Smooth muscle cell (in vitro differentiated cells): ENCODE measurements around the gene KLKB1. TPM values are rescaled to one million over a fixed set of nuclear protein-coding genes. Genes with fewer than 3 reads are reported as not detected.
A peak's percentile ranks its signal among the peaks of the same experiment; 100 is the strongest.

ENCODE experiments used
- DNase-seq: peaks from one replicate; lab custom pipeline; 2025; ENCODE audit not compliant: unreplicated experiment; lab: John Stamatoyannopoulos, UW
- H2AFZ ChIP-seq: fragments of 200-600 bp; sonication (generic); 2 replicates; pipeline ENCODE4 v1.6.0; 2016; ENCODE audit warnings: antibody characterized with exemption, low read depth, mild to moderate bottlenecking
- H3F3A ChIP-seq: fragments of 200-600 bp; sonication (generic); 2 replicates; pipeline ENCODE4 v1.6.0; 2017; ENCODE audit warnings: antibody characterized with exemption, low read depth
- H3K27ac ChIP-seq: fragments of 200-600 bp; sonication (generic); 2 replicates; pipeline ENCODE4 v1.5.1; 2016; ENCODE audit warnings: low read depth, mild to moderate bottlenecking
- H3K27me3 ChIP-seq: fragments of 200-600 bp; sonication (generic); 2 replicates; pipeline ENCODE4 v1.6.1; 2016; ENCODE audit warnings: low read depth, mild to moderate bottlenecking
- H3K36me3 ChIP-seq: fragments of 200-600 bp; sonication (generic); 2 replicates; pipeline ENCODE4 v1.5.1; 2016; ENCODE audit warnings: low read depth
- H3K4me1 ChIP-seq: fragments of 200-600 bp; sonication (generic); 2 replicates; pipeline ENCODE4 v1.5.1; 2016; ENCODE audit warnings: low read depth
- H3K4me2 ChIP-seq: fragments of 200-600 bp; sonication (generic); 2 replicates; pipeline ENCODE4 v1.6.0; 2016; ENCODE audit warnings: mild to moderate bottlenecking
- H3K4me3 ChIP-seq: fragments of 200-600 bp; sonication (generic); 2 replicates; pipeline ENCODE4 v1.5.1; 2016; ENCODE audit warnings: mild to moderate bottlenecking
- H3K79me2 ChIP-seq: fragments of 200-600 bp; sonication (generic); 2 replicates; pipeline ENCODE4 v1.6.0; 2016; ENCODE audit warnings: low read depth, mild to moderate bottlenecking
- H3K9ac ChIP-seq: fragments of 200-600 bp; sonication (generic); 2 replicates; pipeline ENCODE4 v1.6.0; 2016; ENCODE audit warnings: low read depth
- H3K9me3 ChIP-seq: fragments of 200-600 bp; sonication (generic); replicated peaks from 2 replicates; pipeline ENCODE4 v1.5.1; 2016; ENCODE audit warnings: low read depth
- H4K20me1 ChIP-seq: fragments of 200-600 bp; sonication (generic); 2 replicates; pipeline ENCODE4 v1.6.0; 2016; ENCODE audit warnings: low read depth
- WGBS: methylation state at CpG from one replicate; pipeline ENCODE4 v1.1.7; 2016; ENCODE audit warnings: low lambda C conversion rate; 5-methylcytosine and 5-hydroxymethylcytosine counted together
- polyA plus RNA-seq: library from polyadenylated mRNA; unstranded; fragments of >200 nt; fragmentation: Nextera tagmentation; extraction: Ambion mirVana; gene quantifications from 2 replicates; pipeline ENCODE4 v1.2.1, GENCODE V29; 2016
- total RNA-seq: library from RNA; depleted of rRNA; stranded (reverse); fragments of >200 nt; gene quantifications from 2 replicates; pipeline ENCODE4 v1.2.3, GENCODE V29; 2014
- TF ChIP-seq, protein P1 (sequence below): fragments of 200-600 bp; sonication (generic); IDR thresholded peaks from 2 replicates; pipeline ENCODE4 v1.5.1; 2017; ENCODE audit warnings: borderline replicate concordance, mild to moderate bottlenecking, antibody characterized with exemption; ENCODE audit not compliant: insufficient read depth, poor library complexity, severe bottlenecking

The KLKB1 gene
- total and polyA plus RNA-seq, 2 experiments from 2014 or later: not detected

GRCh38 chr4:186191200-186192065, 35.9 kb upstream of the KLKB1 start, which contains the start of gene CYP4V2:
Gene CYP4V2 (plus strand): TSS chr4:186191567. CDS start chr4:186191824, 257 bp downstream.
- Histone ChIP-seq H3K36me3 (no peaks in the 10 kb centered on the region), H3K27ac (peak within 1 kb of the TSS; percentile 50), H3K79me2 (no peaks in the 10 kb centered on the region), H2AFZ (peak within 1 kb of the TSS; percentile 100), H3K4me3 (peak within 1 kb of the TSS; percentile 99), H3K9me3 (no peaks in the 10 kb centered on the region), H4K20me1 (no peaks in the 10 kb centered on the region), H3K4me1 (peaks cover 11% of the 10 kb centered on the region), H3K27me3 (no peaks in the 10 kb centered on the region), H3K4me2 (peak within 1 kb of the TSS; percentile 95), H3K9ac (peak within 1 kb of the TSS; percentile 62), H3F3A (peaks cover 11% of the 10 kb centered on the region)
- TF ChIP-seq, protein P1, sequence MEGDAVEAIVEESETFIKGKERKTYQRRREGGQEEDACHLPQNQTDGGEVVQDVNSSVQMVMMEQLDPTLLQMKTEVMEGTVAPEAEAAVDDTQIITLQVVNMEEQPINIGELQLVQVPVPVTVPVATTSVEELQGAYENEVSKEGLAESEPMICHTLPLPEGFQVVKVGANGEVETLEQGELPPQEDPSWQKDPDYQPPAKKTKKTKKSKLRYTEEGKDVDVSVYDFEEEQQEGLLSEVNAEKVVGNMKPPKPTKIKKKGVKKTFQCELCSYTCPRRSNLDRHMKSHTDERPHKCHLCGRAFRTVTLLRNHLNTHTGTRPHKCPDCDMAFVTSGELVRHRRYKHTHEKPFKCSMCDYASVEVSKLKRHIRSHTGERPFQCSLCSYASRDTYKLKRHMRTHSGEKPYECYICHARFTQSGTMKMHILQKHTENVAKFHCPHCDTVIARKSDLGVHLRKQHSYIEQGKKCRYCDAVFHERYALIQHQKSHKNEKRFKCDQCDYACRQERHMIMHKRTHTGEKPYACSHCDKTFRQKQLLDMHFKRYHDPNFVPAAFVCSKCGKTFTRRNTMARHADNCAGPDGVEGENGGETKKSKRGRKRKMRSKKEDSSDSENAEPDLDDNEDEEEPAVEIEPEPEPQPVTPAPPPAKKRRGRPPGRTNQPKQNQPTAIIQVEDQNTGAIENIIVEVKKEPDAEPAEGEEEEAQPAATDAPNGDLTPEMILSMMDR: peak; percentile 33
- under 1% methylated on average over 85 of the region's 107 CpGs for WGBS
- peak; percentile 65 for DNase-seq

DNA sequence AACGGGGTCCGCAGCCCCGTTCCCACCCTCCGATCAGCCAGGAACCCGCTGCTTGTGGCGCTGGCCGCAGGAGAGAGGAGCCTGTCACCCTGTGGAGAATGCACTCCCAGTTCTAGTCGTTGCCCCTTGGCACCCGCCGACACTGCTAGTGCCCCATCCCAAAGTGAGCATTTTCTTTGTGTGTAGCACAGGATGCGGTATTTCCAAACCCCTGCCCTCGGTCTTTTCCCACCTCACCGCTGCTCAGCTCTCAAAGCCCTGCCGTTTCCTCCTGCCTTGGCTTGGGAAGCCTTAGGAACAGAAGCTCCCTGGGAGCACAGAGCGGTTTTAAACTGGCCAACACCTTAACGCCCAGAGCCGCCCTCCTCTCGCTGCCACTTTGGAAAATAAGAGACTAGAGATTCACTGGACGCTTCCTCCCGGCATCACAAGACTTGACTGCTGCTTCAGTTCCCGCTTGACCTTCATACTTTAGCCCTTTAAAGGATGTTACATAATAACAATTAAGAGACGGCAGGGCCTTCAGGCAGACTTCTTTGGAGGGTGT, 35.2 kb upstream of the KLKB1 start:
- TF ChIP-seq, protein P1: no peak
- H3K36me3 ChIP-seq: no peaks in the 10 kb centered on the region
- WGBS: 2% methylated on average over 22 of the region's 22 CpGs
- H3K27ac ChIP-seq: peak overlapping the region; percentile 10
- no peak for DNase-seq
- peak overlapping the region; percentile 100 for H2AFZ ChIP-seq
- no peaks in the 10 kb centered on the region for H4K20me1 ChIP-seq
- H3K9me3 ChIP-seq: no peaks in the 10 kb centered on the region
- H3K4me2 ChIP-seq: peak overlapping the region; percentile 95
- peak overlapping the region; percentile 17 for H3K9ac ChIP-seq
- H3K27me3 ChIP-seq: no peaks in the 10 kb centered on the region
- H3K4me3 ChIP-seq: peak overlapping the region; percentile 99
- peaks cover 11% of the 10 kb centered on the region for H3F3A ChIP-seq
- peaks cover 11% of the 10 kb centered on the region for H3K4me1 ChIP-seq
- H3K79me2 ChIP-seq: no peaks in the 10 kb centered on the region

DNA sequence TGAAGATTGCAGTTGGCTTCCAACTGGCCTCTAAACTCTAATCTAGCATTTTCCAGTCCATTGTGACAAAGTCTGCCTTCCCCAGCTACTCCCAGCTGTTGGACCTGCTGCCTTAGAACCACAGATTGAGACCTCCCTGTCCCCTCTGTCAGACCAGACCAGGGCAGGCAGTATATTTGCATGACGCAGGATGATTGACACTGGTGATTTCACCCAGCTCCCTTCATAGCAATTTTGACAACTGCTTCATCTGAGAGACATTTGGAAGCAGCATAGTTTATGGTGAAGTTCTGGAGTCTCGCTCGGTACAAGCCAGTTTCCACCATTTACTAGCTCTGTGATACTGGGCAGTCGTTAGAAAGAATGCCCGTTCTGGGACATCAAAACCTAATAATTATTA, 33.5 kb upstream of the KLKB1 start:
- H3K36me3 ChIP-seq: no peaks in the 10 kb centered on the region
- H4K20me1 ChIP-seq: no peaks in the 10 kb centered on the region
- no peak overlapping the region for H2AFZ ChIP-seq
- H3F3A ChIP-seq: peaks cover 11% of the 10 kb centered on the region
- H3K9ac ChIP-seq: no peak overlapping the region
- no peak overlapping the region for H3K27ac ChIP-seq
- WGBS: 95% methylated on average over 5 of the region's 5 CpGs
- TF ChIP-seq, protein P1: no peak
- no peak overlapping the region for H3K4me2 ChIP-seq
- H3K79me2 ChIP-seq: no peaks in the 10 kb centered on the region
- peaks cover 11% of the 10 kb centered on the region for H3K4me1 ChIP-seq
- no peak overlapping the region for H3K4me3 ChIP-seq
- no peaks in the 10 kb centered on the region for H3K27me3 ChIP-seq
- no peak for DNase-seq
- H3K9me3 ChIP-seq: no peaks in the 10 kb centered on the region
